HG03432 (cell line): ENCODE results near the gene EPB41L2.
"Not testable (repeated sequence)": the region's sequence is repeated elsewhere in the genome, so short reads cannot be mapped to it uniquely, and the experiment has no call there.

Source experiments
- ATAC-seq: cut with Tn5 transposase; IDR thresholded peaks from one replicate; pipeline ENCODE4 v1.9.1; 2021; ENCODE audit warnings: mild to moderate bottlenecking, moderate library complexity; ENCODE audit not compliant: unreplicated experiment

The EPB41L2 gene

DNA sequence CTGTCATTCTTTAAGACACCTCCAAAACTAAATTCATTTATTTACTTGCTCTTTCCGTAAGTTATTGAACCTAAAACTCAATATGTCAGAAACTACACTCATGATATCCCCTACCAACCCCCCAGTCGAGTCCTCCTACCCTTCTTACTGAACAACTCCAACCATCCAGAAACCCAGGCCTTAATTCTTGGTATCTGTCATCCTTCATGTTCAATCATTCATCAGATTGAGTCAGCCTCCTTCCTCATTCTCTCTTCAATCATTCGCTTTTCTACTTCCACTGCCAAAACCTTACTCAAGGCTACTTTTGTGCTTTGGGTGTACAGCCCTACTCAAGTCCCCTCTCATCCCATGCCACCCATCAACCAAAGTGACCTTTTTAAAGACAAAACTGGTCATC is 140.1 kb downstream of the EPB41L2 start:
- ATAC-seq = no peak

DNA sequence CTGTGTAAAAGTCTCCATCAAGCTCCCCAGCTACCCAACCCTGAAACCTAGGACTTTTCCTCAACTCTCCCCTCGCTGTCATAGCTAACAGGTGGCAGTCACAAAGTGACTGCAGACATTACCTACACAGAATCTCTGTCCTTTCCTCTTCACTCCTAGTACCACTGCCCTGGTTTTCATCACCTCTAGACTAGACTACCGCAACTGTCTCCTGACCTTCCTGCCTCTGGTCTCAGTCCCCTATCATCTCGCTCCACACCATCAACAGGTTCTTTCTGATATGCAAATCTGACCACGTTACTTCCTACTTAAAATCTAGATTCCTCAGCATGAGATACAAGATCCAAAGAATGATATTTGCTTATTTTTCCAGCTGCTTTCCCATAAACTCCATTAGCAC is 142.1 kb downstream of the EPB41L2 start:
- no peak for ATAC-seq

DNA sequence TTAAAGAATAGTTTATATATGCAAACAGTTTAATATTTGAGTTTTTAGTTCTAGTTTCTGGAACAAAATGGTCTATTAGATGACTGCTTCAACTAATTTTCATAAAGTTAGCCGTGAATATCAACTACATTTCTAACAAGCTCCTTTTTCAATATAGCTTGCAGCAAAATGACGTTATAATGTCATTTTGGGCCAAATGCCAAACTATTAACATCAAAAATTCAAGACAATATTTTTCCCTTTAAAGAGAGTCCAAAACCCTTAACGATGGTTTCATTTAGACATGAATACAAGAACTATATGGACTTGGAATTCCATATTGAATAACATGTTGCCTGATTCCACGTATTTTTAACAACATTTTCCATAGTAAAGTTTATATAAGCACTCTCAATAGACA is 144.9 kb downstream of the EPB41L2 start:
- no peak for ATAC-seq

DNA sequence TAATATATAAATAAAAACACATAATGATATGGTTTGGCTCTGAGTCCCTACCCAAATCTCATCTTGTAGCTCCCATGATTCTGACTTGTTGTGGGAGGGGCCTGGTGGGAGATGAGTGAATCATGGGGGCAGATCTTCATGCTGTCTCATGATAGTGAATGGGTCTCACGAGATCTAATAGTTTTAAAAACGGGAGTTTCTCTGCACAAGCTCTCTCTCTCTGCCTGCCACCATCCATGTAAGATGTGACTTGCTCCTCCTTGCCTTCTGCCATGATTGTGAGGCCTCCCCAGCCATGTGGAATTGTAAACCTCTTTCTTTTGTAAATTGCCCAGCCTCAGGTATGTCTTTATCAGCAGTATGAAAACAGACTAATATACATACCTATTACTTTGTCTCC is 147.4 kb downstream of the EPB41L2 start:
- not testable (repeated sequence) for ATAC-seq

DNA sequence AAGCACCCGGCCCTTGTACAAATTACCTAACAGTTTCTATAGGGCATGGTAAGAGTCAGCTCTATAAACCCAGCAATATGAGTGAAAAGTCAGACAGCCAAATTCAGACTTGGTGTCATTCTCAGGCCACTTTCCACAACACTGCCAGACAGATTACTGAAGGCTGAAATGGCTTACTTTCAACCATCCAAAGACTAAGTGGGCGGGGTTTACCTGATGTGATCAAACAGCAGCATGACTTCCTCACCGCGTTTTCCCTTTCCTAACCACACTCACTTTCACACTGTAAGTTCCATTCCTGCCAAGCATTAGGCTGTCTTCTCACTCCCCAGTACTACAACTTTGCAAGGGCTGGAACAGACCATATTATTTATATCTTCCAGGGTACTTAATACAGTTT is 149.9 kb downstream of the EPB41L2 start:
- ATAC-seq = peak; percentile 80

DNA sequence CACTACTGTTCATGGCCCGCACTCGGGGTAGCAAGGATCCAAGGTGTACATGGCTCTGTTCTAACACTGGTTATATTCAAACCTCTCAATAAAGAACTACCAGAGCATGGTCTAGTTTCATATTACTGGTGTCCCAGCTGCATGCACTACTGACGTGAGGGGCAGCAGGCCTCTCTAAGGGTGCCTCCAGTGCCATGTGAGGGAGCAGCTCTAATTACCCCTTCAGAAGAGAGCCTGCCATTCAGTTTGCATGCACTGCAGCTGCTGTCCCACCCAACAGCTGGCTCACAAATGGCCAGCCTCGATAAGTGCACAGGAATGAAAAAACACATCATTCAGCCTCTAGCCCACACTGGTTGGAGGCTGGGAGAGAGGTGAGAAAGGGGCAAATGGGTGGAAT is 150.6 kb downstream of the EPB41L2 start:
- ATAC-seq = no peak

DNA sequence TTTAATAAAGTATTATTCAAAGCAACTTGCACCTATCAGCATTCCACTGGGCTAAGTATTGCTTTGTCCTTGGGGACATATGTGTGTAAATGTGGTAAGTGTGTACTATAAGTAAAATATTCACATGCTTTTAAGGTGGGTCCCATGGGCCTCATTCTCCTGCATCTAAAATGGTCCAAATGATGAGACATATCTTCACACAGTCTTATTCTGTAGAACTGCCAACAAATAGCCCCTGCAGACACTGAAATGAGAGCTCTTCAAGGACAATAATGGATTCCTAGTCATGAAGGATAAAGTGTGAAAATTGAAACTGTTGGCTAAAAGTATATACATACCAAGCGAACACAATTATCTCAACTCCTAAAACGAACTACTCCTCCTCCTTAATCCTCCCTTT is 154.1 kb downstream of the EPB41L2 start:
- ATAC-seq = no peak

DNA sequence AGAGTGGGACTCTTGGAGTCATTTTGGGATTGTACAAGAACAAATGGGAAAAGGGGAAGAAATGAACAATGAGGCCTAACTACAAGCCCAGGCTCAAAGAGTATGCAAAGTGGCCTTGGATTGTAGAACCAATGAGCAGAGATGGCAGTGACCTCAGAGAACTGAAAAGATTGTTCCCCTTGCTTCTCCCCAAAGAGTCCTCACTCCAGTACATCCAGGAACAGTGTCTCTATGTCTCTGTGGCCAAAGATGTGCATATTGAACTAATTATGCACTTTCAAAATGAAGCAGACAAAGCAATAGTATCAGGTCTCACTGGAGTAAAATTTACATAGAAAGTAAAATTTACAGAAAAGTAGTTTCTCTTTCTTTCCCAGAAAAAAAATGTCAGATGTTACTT is 154.9 kb downstream of the EPB41L2 start:
- ATAC-seq = peak; percentile 77

DNA sequence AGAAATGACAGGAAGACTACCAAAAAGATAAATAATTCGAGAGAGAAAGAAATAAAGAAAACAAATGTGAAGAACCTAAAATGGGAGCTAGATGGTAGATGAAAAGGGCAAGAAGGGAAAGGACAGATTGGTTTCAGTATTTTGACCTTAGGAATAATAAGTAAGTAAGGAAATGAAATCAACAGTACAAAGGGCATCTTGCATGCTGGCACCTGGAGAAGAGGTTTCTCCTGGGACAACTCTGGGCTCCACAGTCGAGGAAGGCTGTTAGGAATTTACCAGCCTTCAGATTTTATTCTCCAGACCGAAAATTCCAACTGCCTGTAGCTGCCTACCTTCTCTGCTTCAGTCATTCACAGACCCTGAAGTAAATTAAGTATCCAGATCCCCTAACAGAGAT is 155.4 kb downstream of the EPB41L2 start:
- no peak for ATAC-seq

DNA sequence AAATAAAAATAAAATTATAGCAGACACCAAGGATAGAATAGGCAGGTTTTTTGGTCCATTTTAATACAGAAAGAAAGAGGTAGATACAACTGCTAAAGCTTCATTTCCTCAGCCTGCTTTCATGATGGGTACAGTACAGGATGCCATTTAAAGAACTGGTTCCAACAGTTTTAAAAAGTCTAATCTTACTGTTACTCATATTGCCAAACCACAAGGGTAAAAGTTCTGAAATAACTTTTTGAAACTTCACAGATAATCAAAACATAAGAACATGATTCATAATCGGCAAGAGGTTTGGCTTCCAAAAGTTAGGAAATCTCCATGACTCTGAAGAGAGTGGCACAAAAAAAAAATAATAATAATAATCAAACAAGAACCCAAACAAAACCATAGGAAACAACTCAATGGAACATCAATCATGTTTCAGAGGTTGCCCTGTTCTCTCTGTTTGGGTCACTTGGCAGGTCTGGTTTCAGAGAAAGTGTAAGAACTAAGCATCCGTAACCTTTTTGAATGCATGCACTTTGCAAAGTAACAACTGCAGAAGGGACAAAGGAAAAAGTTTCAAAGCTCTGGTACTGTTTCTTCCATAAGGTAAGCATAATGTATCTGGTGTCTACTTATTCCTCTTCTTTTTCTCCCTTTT is 156.2 kb downstream of the EPB41L2 start:
- no peak for ATAC-seq

DNA sequence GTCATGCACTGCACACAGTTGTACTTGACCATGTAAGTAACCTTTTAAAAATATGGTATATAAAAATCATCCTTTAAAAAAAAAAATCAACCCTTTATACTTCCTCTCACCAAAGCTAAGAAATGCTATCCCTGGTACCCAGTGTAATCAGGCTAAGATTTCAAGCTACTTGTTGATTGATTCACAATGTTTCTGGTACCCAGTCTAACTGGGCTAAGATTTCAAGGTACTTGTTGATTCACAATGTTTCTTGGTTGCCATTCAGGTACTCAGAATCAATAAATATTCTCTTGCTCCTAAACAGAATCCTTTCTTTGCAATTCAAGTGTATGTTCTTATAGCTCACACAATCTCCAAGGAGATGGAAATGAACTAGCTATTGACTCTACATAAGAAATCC is 159.4 kb downstream of the EPB41L2 start:
- ATAC-seq = no peak

DNA sequence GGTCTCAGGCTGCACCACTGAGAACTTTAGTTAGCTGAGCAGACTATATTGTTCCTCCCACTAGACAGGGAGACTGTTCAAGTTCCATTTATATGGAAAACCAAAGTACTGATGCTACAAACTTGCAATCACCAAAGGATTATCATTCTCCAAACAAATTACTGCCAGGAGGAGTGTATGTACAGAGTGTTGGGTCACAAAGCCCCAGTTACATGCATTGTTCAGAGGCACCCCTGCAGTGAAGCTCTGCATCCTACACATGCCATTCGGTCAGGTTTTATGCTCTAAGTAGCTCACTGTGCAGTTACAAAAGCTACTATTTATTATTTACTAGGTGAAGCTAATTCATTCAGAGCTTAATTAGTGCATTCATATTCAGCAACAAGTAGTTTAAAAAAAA is 160.0 kb downstream of the EPB41L2 start:
- ATAC-seq = no peak

DNA sequence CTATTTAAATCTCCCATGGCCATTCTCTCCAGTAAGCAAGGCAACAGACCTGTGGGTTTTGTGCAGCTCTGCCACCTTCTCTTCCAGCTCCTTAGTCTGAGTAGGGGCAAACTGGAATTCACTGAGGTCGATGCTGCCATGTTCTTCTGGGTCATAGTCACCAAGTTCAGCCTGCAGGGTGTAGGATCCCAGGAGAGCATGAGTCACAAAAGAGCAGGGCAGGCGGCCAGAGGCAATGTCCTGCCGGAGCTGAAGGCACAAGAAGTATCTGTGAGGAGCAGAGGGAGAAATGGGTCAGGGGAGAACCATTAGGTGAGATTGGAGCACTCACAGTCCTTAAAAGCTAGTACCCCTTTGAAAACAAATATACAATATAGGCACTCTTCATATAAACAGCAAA is 162.1 kb downstream of the EPB41L2 start:
- no peak for ATAC-seq

DNA sequence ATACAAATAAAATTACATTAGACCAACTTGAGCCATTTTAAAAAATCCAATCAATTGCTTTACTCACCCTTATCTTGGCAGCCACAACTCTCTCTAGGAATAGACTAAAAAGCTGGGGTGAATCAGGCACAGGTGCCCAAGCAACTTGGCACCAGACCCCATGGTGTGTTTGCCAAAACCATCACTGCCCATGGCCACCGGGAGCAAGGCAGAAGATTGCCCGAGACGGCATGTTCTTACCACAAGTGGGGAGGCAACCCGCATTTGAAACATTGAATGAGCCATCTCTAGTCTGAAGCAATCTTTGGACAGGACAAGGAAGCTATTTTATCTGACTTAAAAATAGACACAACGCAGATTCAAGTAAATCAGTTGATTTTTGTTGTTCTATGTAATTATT is 166.8 kb downstream of the EPB41L2 start:
- ATAC-seq = no peak

DNA sequence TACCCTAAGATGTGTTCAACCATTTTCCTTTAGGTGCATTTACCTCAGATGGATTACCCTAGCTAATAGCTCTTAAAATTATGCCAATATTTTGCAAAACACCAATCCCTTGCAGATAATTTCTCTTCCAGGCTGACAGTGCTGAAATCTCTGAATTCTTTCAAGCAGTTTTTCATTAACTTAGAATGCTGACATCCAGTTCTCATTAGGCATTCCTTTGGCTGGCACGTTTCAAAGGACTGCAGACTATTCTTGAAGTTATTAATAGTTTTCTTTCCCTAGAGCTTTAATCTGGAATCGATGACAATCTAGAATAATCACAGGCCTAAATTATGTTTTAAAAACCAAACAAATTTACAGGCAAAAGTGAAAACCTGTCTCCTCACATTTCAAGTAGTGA is 167.5 kb downstream of the EPB41L2 start:
- ATAC-seq = no peak

DNA sequence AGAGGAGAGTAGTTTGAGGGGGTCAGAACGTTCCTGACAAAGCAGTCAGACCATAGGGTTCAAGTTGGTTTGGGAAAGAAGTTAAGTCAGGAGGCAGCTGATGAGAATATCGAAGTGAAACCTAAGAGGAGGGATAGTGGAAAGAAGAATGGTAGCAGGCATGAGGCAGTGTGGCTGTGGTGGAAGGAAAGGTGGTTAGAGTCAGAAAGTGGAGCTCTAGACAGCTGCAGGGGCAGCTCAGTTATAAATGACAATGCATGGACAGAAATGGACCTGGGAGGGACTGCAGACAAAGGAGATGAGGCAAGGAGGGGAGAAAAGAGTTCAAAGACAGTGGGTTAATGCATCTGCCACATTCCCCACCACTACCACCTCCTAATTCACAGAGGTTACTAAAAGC is 169.3 kb downstream of the EPB41L2 start:
- ATAC-seq = no peak

DNA sequence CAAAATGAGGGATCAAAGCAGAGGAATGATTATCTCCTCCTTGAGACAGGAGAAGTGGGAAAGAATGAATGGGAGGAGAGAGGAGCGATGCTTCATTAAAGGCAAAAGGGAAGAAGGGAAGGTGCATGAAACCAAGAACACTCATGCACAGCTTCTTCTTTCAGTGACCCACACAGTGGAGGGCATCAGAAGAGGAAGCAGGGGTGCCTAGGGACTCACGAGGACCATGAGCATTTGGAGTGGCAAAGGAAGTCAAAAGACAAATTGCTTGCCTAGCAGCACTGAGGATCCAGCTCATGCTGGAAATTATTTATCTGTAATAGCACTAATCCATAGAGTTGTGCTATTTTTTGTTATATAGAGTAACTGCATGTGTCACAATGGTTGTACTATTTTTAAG is 169.8 kb downstream of the EPB41L2 start:
- no peak for ATAC-seq

DNA sequence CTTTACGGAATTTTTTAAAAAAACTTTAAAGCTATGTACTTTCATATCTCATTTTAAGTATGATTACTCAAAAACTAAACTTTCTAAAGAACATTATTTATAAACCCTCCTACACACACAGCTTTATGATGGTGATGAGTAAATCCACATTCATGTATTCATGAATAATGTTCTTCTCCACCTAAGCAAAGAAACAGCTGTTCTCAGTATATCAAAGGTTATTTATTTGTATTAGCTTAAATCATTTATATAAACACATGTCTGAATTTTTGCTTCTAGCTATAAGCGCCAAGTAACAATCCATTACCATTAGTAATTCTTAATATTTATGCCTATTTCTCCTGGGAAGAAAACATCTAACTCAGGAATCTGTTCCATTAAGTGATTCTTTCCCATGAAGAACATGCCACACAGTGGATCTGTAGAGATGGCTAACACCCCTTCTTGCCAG is 172.5 kb downstream of the EPB41L2 start:
- ATAC-seq = no peak

DNA sequence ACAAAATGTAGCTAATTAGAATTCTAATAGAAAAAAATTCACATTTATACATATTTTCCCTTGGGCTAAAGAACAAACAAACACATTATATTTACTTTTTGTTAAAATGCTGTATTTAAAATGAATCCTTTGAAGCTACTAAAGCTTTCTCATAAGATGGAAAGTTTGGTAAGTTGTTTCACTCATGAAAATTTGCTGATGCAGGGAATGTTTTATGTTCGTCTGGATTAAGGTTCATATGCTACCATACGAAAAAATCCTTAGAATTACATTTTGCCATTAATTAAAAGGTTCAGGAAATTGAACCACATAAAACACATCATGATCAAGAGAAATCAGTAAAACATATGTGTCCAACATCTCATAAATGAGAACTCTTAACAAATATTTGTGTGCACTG is 173.6 kb downstream of the EPB41L2 start:
- ATAC-seq = no peak

DNA sequence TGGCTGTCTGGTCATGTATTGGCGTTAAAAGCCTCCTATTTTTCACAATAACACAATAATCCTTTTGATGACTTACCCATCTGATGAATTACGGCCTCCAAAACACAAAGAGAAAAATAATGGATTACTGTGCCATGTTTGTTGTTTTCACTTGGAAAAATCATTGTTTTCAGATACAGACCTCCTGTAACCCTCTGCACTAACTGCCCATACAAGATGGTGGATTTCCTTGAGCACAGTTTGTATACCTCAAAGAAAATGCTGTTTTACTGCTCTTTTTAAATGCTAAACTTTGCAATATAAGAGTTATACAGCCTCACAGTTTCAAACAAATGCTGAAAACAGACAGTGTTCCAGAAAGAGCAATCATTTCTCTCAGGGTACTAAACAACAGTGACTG is 174.8 kb downstream of the EPB41L2 start:
- ATAC-seq = no peak

DNA sequence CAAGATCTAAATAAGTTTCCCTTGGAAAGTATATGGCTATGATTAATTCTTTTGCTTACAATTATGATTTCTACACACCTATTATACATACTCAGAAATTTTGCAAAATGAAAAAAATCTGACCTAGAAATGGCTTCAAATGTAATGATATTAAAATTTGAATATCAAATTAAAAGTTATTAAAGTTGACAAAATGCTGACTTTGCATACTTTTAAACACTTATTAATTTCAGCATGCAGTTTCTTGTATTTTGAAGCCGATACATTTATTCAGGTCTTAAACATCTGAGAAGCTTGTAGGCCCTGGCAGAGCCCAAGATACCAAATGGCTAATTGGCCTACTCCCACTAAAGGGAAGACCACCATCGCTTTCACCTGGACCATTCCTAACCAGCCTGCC is 176.1 kb downstream of the EPB41L2 start:
- no peak for ATAC-seq

DNA sequence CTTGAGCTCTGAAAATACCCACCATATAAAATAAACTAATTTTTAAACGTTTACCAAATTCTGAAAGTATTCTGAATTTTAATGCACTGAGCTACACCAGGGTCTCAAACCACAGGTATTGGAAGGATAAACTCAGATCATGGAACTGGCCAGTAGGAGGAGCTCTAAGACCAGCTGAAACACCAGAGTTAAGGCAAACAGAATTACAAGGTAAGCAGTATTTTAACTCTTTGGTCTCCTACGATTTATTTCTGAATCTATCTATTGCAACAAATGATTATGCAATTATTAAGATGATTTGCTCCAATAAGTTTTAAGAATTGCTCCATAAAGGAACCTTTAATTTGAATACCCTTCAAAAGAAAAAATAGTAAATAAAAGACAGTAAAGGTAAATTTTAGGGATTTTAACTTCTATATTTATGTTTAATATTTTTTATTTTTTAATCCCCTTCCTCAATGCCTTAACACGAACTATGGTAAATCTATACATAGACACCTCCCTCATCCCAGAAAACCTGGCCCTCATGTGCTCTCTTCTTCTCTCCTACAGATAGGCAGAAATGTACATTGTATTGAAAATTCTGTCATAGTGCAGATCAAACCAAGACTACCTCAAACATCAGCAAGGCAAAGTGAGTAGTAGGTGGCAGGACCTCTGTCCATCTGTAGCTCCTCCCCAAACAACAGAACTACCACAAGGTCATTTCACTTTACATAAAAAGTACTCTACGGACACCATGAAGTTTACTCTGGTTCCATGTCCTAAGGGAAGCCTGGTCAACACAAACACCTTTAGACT is 177.5 kb downstream of the EPB41L2 start:
- peak; percentile 93 for ATAC-seq

DNA sequence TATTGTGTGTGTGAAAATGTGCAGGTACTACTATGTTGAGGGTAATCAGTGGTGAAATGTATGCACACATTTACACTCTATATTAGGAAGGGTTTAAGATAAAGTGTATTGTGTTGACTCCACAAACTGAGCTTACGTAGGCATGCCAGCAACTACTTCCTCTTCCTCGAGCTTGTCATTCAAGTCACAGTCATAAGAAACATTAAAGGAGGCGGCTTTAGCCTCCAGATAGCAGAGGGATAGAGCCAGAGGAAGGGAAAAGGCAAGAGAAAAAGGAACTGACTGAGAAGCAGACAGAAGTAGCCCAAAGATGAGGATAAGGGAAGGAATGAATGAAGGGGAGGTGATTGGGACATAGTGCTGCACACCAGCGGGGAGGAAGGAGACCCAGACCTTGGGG is 180.7 kb downstream of the EPB41L2 start:
- ATAC-seq = no peak
